Kidney (tissue), 14 donors: ENCODE measurements around the gene TP63. TPM values are rescaled to one million over a fixed set of nuclear protein-coding genes. Genes with fewer than 3 reads are reported as not detected.

Source experiments
- DNase-seq, 5 donors: peaks; one replicate each; pipeline ENCODE4 v3.0.0-alpha.2; 2013 to 2020
- FAIRE-seq: peaks from 2 replicates; lab custom pipeline; 2012; peaks lifted over from hg19 to GRCh38; lab: Jason Lieb, UNC
- H3K27ac ChIP-seq, 2 donors: one replicate each; pipeline ENCODE4 v1.7.0; 2013; ENCODE audit warnings: low read depth in 2 of 2, low read length in 2 of 2, inconsistent platforms in 1 of 2
- H3K27me3 ChIP-seq: one replicate; pipeline ENCODE4 v1.7.1; 2013; ENCODE audit warnings: low read length, inconsistent platforms; ENCODE audit not compliant: control insufficient read depth, insufficient read depth
- H3K36me3 ChIP-seq, 3 donors: one replicate each; pipeline versions ENCODE4 v1.7.0 to v1.7.1; 2013; ENCODE audit warnings: low read length in 3 of 3, control low read depth in 1 of 3, inconsistent platforms in 1 of 3; ENCODE audit not compliant: insufficient read depth in 3 of 3, control insufficient read depth in 2 of 3
- H3K4me1 ChIP-seq, 3 donors: one replicate each; pipeline versions ENCODE4 v1.7.0 to v1.7.1; 2013; ENCODE audit warnings: low read length in 3 of 3, inconsistent platforms in 1 of 3, low read depth in 1 of 3; ENCODE audit not compliant: control insufficient read depth in 2 of 3, insufficient read depth in 2 of 3
- H3K4me3 ChIP-seq, 3 donors: one replicate each; pipeline versions ENCODE4 v1.7.0 to v1.8.1; 2013; ENCODE audit warnings: low read length in 3 of 3, control low read depth in 1 of 3, inconsistent platforms in 1 of 3
- H3K9ac ChIP-seq, 3 donors: one replicate each; pipeline versions ENCODE4 v1.7.0 to v1.7.1; 2013; ENCODE audit warnings: low read length in 3 of 3, control low read depth in 1 of 3, inconsistent platforms in 1 of 3
- H3K9me3 ChIP-seq, 3 donors: one replicate each; pipeline versions ENCODE4 v1.7.0 to v1.7.1; 2013; ENCODE audit warnings: low read length in 3 of 3, control low read depth in 1 of 3, inconsistent platforms in 1 of 3; ENCODE audit not compliant: control insufficient read depth in 2 of 3, insufficient read depth in 1 of 3
- intact Hi-C: fragments of 100-400 bp; cut with DNase I; formaldehyde crosslinking; loops from one replicate; pipeline ENCODE4 v1.11.1; 2022
- polyA plus RNA-seq: library from polyadenylated mRNA; stranded (reverse); fragments of 350-450 nt; fragmentation: Illumina TruSeq; extraction: RNeasy Lipid Tissue Mini Kit (QIAGEN cat#74804); gene quantifications from one replicate; pipeline ENCODE4 v1.2.3, GENCODE V29; 2014; ENCODE audit warnings: low read depth, low replicate concordance; ENCODE audit not compliant: insufficient read depth
- total RNA-seq: library from RNA; stranded (reverse); fragmentation: NEBNext Ultra II Directional; extraction: Animal tissue kit (Norgen Biotek cat#: 25700); gene quantifications from one replicate; pipeline ENCODE4 v1.2.1, GENCODE V29; 2021
- TF ChIP-seq, protein P1 (sequence below): IDR thresholded peaks from 3 replicates; pipeline ENCODE4 v1.5.1; 2012; ENCODE audit warnings: mild to moderate bottlenecking, moderate library complexity, borderline replicate concordance; ENCODE audit not compliant: insufficient read depth; ENCODE audit errors: extremely low read depth
- donor health status: control.
- donor health status: control.
- donor health status: control.
- donor health status: control.
- donor health status: control.
- donor health status: DM: yes; HTN: yes; CAD: no.
- donor health status: Normal renal cell carcinoma (clear cell type).

Gene TP63
- total and polyA plus RNA-seq, 2 donors from 2014 or later: 0.13 to 1.1 TPM

DNA sequence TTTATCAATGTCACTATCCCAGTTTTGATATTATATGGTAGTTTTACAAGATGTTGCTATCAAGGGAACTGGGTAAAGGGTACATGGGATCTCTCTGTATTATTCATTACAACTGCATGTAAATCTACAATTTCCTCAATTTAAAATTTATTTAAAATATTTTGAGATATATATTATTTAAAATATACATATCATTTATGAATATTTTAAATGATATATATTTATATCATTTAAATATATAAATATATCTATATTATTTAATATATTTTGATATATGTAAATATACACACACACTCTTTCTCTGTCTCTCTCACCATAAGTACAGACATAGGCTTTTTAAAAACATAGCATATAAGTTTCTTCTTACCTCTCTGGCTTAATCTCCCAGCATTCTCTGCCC lies 104.7 kb downstream of the TP63 start:
- FAIRE-seq: peak; percentile 52
- H3K4me3 ChIP-seq: no peak overlapping the region
- TF ChIP-seq, protein P1, sequence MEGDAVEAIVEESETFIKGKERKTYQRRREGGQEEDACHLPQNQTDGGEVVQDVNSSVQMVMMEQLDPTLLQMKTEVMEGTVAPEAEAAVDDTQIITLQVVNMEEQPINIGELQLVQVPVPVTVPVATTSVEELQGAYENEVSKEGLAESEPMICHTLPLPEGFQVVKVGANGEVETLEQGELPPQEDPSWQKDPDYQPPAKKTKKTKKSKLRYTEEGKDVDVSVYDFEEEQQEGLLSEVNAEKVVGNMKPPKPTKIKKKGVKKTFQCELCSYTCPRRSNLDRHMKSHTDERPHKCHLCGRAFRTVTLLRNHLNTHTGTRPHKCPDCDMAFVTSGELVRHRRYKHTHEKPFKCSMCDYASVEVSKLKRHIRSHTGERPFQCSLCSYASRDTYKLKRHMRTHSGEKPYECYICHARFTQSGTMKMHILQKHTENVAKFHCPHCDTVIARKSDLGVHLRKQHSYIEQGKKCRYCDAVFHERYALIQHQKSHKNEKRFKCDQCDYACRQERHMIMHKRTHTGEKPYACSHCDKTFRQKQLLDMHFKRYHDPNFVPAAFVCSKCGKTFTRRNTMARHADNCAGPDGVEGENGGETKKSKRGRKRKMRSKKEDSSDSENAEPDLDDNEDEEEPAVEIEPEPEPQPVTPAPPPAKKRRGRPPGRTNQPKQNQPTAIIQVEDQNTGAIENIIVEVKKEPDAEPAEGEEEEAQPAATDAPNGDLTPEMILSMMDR: no peak
- H3K27me3 ChIP-seq: no peaks in the 10 kb centered on the region
- no peak overlapping the region for H3K27ac ChIP-seq
- no peaks in the 10 kb centered on the region for H3K36me3 ChIP-seq
- H3K9me3 ChIP-seq: no peaks in the 10 kb centered on the region
- H3K4me1 ChIP-seq: no peaks in the 10 kb centered on the region
- DNase-seq: no peak
- intact Hi-C loops: no loop called here
- no peak overlapping the region for H3K9ac ChIP-seq

DNA sequence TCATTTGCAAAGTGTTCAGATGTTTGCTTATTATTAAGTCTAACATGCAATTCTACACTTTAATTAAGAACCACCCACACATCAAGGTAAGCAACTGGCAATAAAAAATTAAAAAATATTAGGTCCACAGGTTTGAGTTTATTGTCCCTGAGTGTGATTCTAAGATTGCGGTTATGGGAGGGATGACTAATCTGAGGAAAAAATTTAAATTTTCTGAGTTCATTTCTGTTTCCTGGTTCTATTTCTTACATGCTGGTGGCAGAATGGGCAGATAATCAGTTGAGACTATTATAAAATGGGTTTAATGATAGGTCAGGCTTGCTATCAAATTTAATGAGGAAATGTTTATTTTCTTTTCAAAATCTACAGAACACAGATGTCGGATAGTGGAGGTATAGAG lies 105.9 kb downstream of the TP63 start:
- intact Hi-C loops: no loop called here
- Histone ChIP-seq H3K9ac (no peak overlapping the region), H3K27ac (no peak overlapping the region), H3K27me3 (no peaks in the 10 kb centered on the region), H3K36me3 (no peaks in the 10 kb centered on the region), H3K9me3 (no peaks in the 10 kb centered on the region), H3K4me3 (no peak overlapping the region), H3K4me1 (no peaks in the 10 kb centered on the region)
- TF ChIP-seq, protein P1: no peak
- no peak for FAIRE-seq
- DNase-seq: no peak

DNA sequence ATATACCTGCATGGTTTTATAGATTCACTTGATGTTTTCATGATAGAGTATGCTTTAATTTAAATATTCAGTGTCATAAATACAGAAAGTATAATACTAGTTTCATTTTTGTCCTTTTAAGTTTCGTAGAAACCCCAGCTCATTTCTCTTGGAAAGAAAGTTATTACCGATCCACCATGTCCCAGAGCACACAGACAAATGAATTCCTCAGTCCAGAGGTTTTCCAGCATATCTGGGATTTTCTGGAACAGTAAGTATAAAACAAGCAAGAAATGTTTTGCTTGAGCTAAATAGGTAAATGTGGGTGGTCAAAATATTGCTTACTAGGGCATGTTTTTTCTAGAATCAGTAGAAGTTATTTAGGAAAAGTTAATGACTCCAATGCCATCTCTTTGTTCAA lies 106.4 kb downstream of the TP63 start:
- Histone ChIP-seq H3K9me3 (no peaks in the 10 kb centered on the region), H3K9ac (no peak overlapping the region), H3K27ac (no peak overlapping the region), H3K4me1 (no peaks in the 10 kb centered on the region), H3K27me3 (no peaks in the 10 kb centered on the region), H3K36me3 (no peaks in the 10 kb centered on the region), H3K4me3 (no peak overlapping the region)
- no peak for DNase-seq
- no peak for FAIRE-seq
- TF ChIP-seq, protein P1: no peak
- intact Hi-C loops: no loop called here

DNA sequence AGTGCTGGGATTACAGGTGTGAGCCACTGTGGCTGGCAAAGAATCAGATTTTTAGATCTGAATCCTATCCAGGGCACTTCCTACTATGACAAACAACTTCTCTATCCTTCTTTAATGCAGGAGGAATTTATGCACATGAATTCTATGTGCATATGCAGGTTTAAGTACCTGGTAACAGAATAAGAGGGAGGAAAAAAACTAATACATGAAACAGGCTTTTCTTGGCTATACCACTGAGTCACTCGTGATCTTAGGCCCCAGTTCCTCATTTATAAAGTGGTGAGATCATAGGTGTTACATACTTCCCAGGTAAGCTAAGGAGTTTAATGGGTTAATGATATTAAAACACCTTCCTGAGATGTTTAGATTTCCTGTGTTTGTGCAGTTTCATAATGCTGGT lies 108.2 kb downstream of the TP63 start:
- H3K4me1 ChIP-seq: no peaks in the 10 kb centered on the region
- no peak for FAIRE-seq
- no peaks in the 10 kb centered on the region for H3K36me3 ChIP-seq
- no peaks in the 10 kb centered on the region for H3K9me3 ChIP-seq
- no peak overlapping the region for H3K9ac ChIP-seq
- TF ChIP-seq, protein P1: no peak
- DNase-seq: no peak
- H3K4me3 ChIP-seq: no peak overlapping the region
- intact Hi-C loops: no loop called here
- no peak overlapping the region for H3K27ac ChIP-seq
- no peaks in the 10 kb centered on the region for H3K27me3 ChIP-seq
